AG09309 (cell line): Measurements from ENCODE around the gene B3GALT5.
"Not testable (repeated sequence)": the region's sequence is repeated elsewhere in the genome, so short reads cannot be mapped to it uniquely, and the experiment has no call there.

Experiments
- DNase-seq: peaks from one replicate; pipeline ENCODE4 v3.0.0-alpha.2; 2010; ENCODE audit warnings: low read depth
- H3K4me3 ChIP-seq: 2 replicates; pipeline ENCODE4 v1.5.1; 2011; ENCODE audit warnings: mild to moderate bottlenecking, low read depth, low read length, moderate library complexity; ENCODE audit not compliant: control insufficient read depth
- TF ChIP-seq, protein P1 (sequence below): IDR thresholded peaks from 2 replicates; pipeline ENCODE4 v1.5.1; 2011; ENCODE audit warnings: mild to moderate bottlenecking, low read depth, low read length, inconsistent platforms; ENCODE audit not compliant: insufficient read depth, control insufficient read depth; ENCODE audit errors: missing control alignments

Gene B3GALT5

DNA sequence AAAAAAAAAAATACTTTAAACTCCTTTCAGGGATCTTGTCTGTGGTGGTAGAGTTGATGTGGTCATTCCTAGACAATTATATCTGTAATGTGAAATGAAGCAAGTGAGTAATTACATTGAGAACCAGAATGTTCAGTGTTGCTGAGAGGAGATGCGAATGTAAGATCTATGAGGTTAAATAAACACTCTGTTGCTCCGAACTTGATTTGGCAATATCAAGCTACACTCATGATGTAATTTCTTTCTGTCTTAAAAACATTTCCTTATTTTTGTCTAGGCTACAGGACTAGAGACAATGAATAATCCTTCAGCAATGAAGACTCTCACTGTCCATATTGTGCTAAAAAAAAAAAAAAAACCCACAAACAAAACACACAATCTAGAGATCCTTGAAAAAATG is 69.1 kb downstream of the B3GALT5 start:
- DNase-seq, result peak; percentile 84
- no peak overlapping the region for H3K4me3 ChIP-seq
- TF ChIP-seq, protein P1, sequence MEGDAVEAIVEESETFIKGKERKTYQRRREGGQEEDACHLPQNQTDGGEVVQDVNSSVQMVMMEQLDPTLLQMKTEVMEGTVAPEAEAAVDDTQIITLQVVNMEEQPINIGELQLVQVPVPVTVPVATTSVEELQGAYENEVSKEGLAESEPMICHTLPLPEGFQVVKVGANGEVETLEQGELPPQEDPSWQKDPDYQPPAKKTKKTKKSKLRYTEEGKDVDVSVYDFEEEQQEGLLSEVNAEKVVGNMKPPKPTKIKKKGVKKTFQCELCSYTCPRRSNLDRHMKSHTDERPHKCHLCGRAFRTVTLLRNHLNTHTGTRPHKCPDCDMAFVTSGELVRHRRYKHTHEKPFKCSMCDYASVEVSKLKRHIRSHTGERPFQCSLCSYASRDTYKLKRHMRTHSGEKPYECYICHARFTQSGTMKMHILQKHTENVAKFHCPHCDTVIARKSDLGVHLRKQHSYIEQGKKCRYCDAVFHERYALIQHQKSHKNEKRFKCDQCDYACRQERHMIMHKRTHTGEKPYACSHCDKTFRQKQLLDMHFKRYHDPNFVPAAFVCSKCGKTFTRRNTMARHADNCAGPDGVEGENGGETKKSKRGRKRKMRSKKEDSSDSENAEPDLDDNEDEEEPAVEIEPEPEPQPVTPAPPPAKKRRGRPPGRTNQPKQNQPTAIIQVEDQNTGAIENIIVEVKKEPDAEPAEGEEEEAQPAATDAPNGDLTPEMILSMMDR, result no peak

DNA sequence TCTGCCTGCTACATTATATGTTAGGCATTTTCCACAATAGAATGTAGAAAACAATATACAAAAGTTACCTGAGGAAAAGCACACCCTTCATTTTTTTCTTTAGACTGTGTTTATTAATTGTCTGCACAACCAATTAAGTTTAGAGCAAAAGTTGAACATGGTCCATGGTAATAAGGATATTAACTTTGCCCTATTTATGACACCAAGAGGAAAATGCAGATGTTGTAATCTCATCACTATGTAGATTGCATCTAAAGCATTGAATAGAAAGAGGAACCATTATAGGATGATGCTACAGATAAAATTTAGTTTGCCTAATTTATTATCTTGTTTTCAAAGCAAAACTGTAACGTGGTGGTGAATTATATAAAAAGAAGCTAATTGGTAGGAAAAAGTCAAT is 72.5 kb downstream of the B3GALT5 start:
- H3K4me3 ChIP-seq, result no peak overlapping the region
- no peak for DNase-seq
- TF ChIP-seq, protein P1, result no peak

DNA sequence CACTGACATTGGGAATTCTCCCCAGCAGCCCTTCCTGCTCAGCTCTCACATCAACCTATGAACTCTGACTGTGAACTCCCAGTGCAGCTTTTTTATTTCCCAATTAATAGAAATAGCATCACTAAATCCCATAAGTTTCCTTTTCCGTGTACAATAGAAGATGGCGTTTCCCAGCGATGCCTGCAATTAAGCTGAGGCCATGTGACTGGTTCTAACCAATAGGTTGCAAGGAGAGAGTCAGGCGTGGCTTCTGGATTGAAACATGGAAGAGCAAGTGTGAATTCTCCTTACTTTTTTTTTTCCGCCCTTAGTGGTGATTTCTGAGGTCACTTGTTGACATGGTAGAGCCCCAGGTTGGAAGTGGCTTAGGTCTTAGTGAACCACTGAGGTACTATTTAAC is 73.3 kb downstream of the B3GALT5 start:
- TF ChIP-seq, protein P1, result no peak
- H3K4me3 ChIP-seq, result no peak overlapping the region
- DNase-seq, result no peak

DNA sequence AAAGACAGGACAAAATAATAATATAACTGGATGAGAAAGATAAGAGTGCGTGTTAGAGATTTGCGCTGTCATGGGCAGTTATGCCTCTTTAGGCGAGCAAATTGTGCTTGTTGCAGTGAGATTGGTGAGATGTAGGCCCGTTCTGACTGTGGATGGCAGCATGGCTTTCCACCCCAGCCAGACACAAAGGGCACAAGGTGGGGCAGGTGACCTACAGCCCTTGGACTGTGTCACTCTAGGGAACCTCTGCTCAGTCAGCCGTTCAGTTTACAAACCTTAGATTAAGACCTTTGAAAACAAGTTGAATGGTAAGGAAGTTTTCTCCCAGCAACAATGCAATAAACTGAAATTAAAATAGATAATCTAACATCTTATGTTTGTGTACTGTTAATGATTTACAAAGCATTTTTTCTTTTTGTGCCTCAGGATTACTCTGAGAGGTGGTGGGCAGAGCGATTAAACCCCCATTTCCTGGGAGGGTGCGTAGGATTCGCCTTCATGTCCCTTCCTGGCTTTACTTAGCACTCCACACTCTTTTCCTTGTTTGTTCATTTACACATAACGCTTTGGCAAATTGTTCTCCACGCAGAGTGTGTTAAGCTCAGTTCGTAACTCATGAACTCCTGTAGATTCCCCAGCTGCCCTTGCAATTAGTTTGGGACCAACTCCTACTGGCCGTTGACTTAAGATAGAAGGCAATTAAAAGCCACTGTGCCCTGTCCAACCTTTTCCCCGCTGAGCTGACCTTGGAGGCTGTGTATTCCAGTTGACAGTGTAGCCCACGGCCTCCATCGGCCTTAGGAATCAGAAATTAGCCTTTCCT is 74.1 kb downstream of the B3GALT5 start:
- DNase-seq, result no peak

DNA sequence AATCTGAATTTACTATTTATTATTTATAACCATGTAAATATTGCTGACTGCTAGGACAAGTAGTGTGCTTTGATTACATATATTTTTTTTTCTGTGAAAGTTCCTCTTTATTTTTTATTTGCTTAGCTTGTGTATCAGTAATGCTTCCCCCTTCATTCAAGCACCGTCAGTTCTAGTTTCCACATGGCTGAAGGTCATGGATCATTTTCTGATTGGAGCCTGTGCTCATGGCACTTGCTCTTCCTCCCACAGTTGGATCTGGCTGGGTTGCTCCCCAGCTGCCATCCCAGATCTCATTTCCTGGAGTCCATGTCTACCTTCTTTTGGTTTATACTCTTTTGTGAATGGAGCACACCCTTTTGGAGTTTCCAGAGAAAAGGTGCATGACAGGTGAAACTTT is 75.3 kb downstream of the B3GALT5 start:
- TF ChIP-seq, protein P1, result no peak

More for the DNA sequence above, 74.1 kb downstream of the B3GALT5 start:
- TF ChIP-seq, protein P1, result no peak
- no peak overlapping the region for H3K4me3 ChIP-seq

DNA sequence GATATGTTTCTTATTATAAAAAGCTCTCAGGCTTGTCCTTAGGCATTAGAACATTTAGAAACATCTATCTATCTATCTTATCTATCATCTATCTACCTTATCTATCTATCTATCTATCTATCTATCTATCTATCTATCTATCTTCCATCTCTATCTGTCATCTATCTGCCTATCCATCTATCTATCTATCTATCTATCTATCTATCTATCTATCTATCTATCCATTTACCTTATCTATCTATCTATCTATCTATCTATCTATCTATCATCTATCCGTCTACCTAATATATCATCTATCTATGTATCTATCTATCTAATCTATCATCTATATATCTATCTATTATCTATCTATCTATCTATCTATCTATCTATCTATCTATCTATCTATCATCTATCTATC is 77.1 kb downstream of the B3GALT5 start:
- not testable (repeated sequence) for DNase-seq, H3K4me3 ChIP-seq

More for the DNA sequence above, 75.3 kb downstream of the B3GALT5 start:
- H3K4me3 ChIP-seq, result no peak overlapping the region
- no peak for DNase-seq

DNA sequence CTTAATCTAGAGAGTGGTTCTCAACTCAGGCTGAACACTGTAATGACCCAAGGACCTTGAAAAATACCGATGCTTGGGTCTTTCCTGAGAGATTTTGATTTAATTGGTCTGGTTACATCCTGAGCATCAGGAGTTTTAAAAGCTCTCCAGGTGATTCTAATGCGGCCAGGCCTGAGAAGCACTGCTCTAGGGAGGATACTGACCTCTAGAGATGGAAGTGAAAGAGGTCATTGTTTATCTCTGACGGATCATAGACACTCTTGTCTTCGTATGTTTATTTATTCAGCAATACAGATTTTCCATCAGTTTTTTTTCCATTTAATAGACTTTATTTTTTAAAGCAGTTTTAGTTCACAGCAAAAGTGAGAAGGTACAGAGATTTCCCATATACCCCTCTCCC is 77.7 kb downstream of the B3GALT5 start:
- no peak for DNase-seq
- H3K4me3 ChIP-seq, result no peak overlapping the region
- TF ChIP-seq, protein P1, result no peak
